ENCODE results near the gene CYP2C9.

The CYP2C9 gene

GRCh38 chr10:95035332-95036295, 97.2 kb downstream of the CYP2C9 start:
- ChIA-PET POLR2A (no interaction called here), CTCF (no interaction called here)
- TF ChIP-seq CTCF (IDR thresholded peaks at IDR 0.05; ENCODE audit: control extremely low read depth, extremely low read depth, low read depth, missing control alignments): no peak
- no peak for DNase-seq (ENCODE audit: extremely low spot score)

GRCh38 chr10:95039281-95039680, 100.8 kb downstream of the CYP2C9 start:
- POLR2A ChIA-PET: no interaction called here

More at GRCh38 chr10:95039281-95039680, 100.8 kb downstream of the CYP2C9 start:
- no peak for TF ChIP-seq CTCF (IDR thresholded peaks at IDR 0.05; ENCODE audit: control extremely low read depth, extremely low read depth, low read depth, missing control alignments)
- CTCF ChIA-PET: no interaction called here
- DNase-seq (ENCODE audit: extremely low spot score): no peak

Measured in GM10248 (cell line).